Ovary (tissue), 9 donors: ENCODE results near the gene SAE1. TPM values are rescaled to one million over a fixed set of nuclear protein-coding genes. Genes with fewer than 3 reads are reported as not detected.
"Not testable (repeated sequence)": the region's sequence is repeated elsewhere in the genome, so short reads cannot be mapped to it uniquely, and the experiment has no call there.

Source experiments
- DNase-seq, 5 donors: peaks; one replicate each; pipeline ENCODE4 v3.0.0-alpha.2; 2019 to 2020
- H3K27ac ChIP-seq, 2 donors: fragments of 200-600 bp; one replicate each; pipeline versions ENCODE4 v1.5.1 to v1.8.0; 2019 to 2022
- H3K27me3 ChIP-seq: fragments of 200-600 bp; one replicate; pipeline ENCODE4 v1.8.0; 2022
- H3K36me3 ChIP-seq: fragments of 200-600 bp; sonication (generic); one replicate; pipeline ENCODE4 v1.5.1; 2019
- H3K4me1 ChIP-seq: one replicate; pipeline ENCODE4 v1.8.1; 2013; ENCODE audit warnings: mild to moderate bottlenecking, moderate library complexity; ENCODE audit not compliant: insufficient read depth
- H3K4me3 ChIP-seq: fragments of 200-600 bp; sonication (generic); one replicate; pipeline ENCODE4 v1.5.1; 2017
- H3K9me3 ChIP-seq, 2 donors: fragments of 200-600 bp in 1 of 2; sonication (generic) in 1 of 2; one replicate each; pipeline versions ENCODE4 v1.5.1 to v1.8.1; 2013 to 2019; ENCODE audit warnings: mild to moderate bottlenecking in 1 of 2, moderate library complexity in 1 of 2
- EP300 ChIP-seq: sonication (generic); formaldehyde crosslinking; IDR thresholded peaks from one replicate; pipeline ENCODE4 v1.6.1; 2017; ENCODE audit warnings: antibody characterized with exemption
- POLR2A ChIP-seq: fragments of 450-650 bp; IDR thresholded peaks from one replicate; pipeline ENCODE4 v1.6.1; 2017; ENCODE audit warnings: antibody characterized with exemption, mild to moderate bottlenecking, moderate library complexity
- WGBS, 3 donors: extraction: QIAGEN DNeasy Blood & Tissue Kit in 1 of 3; methylation state at CpG; one replicate each; pipeline versions ENCODE4 v1.1.5 to v1.1.7; 2013 to 2017; 5-methylcytosine and 5-hydroxymethylcytosine counted together
- intact Hi-C, 4 donors: fragments of 100-400 bp; cut with DNase I; formaldehyde crosslinking; loops; one replicate each; pipeline versions ENCODE4 v1.11.0 to v1.15.1; 2022 to 2023
- polyA plus RNA-seq, 2 donors: library from polyadenylated mRNA; stranded (reverse); fragments of 200-250 nt in 1 of 2; fragments of 350-450 nt in 1 of 2; fragmentation: Illumina TruSeq in 1 of 2; extraction: RNeasy Lipid Tissue Mini Kit (QIAGEN cat#74804) in 1 of 2; gene quantifications; one replicate each; pipeline ENCODE4 v1.2.3, GENCODE V29; 2013 to 2014
- total RNA-seq, 7 donors: library from RNA; depleted of rRNA in 2 of 7; stranded (reverse); fragments of >200 nt in 2 of 7; fragmentation: NEBNext Ultra II Directional in 3 of 7; extraction: Animal tissue kit (Norgen Biotek cat#: 25700) in 3 of 7; gene quantifications; one replicate each; pipeline versions ENCODE4 v1.1.0 to v1.2.4, GENCODE V29; 2016 to 2023
- TF ChIP-seq, protein P1 (sequence below), 3 donors: fragments of 450-650 bp in 2 of 3; fragments of 200-600 bp in 1 of 3; IDR thresholded peaks; one replicate each; pipeline versions ENCODE4 v1.5.1 to v1.8.0; 2016 to 2022; ENCODE audit warnings: antibody characterized with exemption in 3 of 3, mild to moderate bottlenecking in 1 of 3
- donor health status: DM: no; HTN: no; CAD: no; lungs with moderate emphysema.
- donor health status: DM: no; HTN: no; CAD: no.
- donor health status: Bipolar disorder and iron deficiency.
- donor health status: DM: yes; HTN: yes; CAD: no.
- donor health status: DM: no; HTN: no; CAD: no.
- donor health status: DM: yes; HTN: yes; CAD: no.

The SAE1 gene
- total and polyA plus RNA-seq, 9 donors: 25.5 to 138 (median 55.6) TPM

- no peak overlapping the region for H3K27ac ChIP-seq
- DNase-seq: no peak
- H3K4me3 ChIP-seq: no peak overlapping the region
- WGBS, 3 donors: 83 to 86% (median 85%) methylated on average over 31 of the region's 31 CpGs
- intact Hi-C loops: no loop called here
- H3K4me1 ChIP-seq: peaks cover 15% of the 10 kb centered on the region
- no peaks in the 10 kb centered on the region for H3K9me3 ChIP-seq
- H3K27me3 ChIP-seq: no peaks in the 10 kb centered on the region
- TF ChIP-seq, protein P1, sequence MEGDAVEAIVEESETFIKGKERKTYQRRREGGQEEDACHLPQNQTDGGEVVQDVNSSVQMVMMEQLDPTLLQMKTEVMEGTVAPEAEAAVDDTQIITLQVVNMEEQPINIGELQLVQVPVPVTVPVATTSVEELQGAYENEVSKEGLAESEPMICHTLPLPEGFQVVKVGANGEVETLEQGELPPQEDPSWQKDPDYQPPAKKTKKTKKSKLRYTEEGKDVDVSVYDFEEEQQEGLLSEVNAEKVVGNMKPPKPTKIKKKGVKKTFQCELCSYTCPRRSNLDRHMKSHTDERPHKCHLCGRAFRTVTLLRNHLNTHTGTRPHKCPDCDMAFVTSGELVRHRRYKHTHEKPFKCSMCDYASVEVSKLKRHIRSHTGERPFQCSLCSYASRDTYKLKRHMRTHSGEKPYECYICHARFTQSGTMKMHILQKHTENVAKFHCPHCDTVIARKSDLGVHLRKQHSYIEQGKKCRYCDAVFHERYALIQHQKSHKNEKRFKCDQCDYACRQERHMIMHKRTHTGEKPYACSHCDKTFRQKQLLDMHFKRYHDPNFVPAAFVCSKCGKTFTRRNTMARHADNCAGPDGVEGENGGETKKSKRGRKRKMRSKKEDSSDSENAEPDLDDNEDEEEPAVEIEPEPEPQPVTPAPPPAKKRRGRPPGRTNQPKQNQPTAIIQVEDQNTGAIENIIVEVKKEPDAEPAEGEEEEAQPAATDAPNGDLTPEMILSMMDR (IDR thresholded peaks at IDR 0.05): no peak
- no peak for TF ChIP-seq EP300
- TF ChIP-seq POLR2A: no peak
- H3K36me3 ChIP-seq: no peaks in the 10 kb centered on the region
These were observed 33.0 kb upstream of the SAE1 start for GRCh38 chr19:47097396-47098201.

DNA sequence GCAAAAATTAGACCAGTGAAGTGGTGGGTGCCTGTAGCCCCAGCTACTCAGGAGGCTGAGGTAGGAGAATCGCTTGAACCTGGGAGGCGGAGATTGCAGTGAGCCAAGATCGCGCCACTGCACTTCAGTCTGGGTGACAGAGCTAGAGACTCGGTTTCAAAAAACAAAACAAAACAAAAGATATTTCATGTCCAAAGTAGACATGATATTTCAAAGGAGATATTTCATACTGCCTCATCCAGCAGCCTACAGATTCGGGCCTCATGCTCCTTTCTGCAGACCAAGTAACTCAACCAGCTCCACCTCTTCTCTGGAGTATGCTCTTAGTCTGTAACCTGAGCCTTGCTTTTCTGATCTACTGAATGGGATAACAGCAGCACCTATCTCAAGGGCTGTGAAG lies 32.0 kb upstream of the SAE1 start:
- 91 to 95% (median 93%) methylated on average over 6 of the region's 6 CpGs for WGBS, 3 donors
- Histone ChIP-seq H3K27me3 (no peaks in the 10 kb centered on the region), H3K36me3 (no peaks in the 10 kb centered on the region), H3K4me1 (peaks cover 15% of the 10 kb centered on the region), H3K9me3 (no peaks in the 10 kb centered on the region), H3K4me3 (no peak overlapping the region), H3K27ac (no peak overlapping the region)
- intact Hi-C loops: no loop called here
- TF ChIP-seq POLR2A (no peak), EP300 (no peak)
- TF ChIP-seq, protein P1 (IDR thresholded peaks at IDR 0.05): no peak
- DNase-seq: no peak

- peaks cover 15% of the 10 kb centered on the region for H3K4me1 ChIP-seq
- 83 to 94% (median 93%) methylated on average over 6 of the region's 6 CpGs for WGBS, 3 donors
- DNase-seq: no peak
- intact Hi-C loops: no loop called here
- TF ChIP-seq POLR2A (no peak), EP300 (no peak)
- TF ChIP-seq, protein P1 (IDR thresholded peaks at IDR 0.05): no peak
- H3K27me3 ChIP-seq: no peaks in the 10 kb centered on the region
- no peak overlapping the region for H3K27ac ChIP-seq
- no peak overlapping the region for H3K4me3 ChIP-seq
- no peaks in the 10 kb centered on the region for H3K9me3 ChIP-seq
- H3K36me3 ChIP-seq: no peaks in the 10 kb centered on the region
These were observed 31.0 kb upstream of the SAE1 start for GRCh38 chr19:47099576-47100050.

GRCh38 chr19:47100290-47100689 lies 30.3 kb upstream of the SAE1 start:
- Histone ChIP-seq H3K36me3 (no peaks in the 10 kb centered on the region), H3K9me3 (no peaks in the 10 kb centered on the region), H3K4me3 (no peak overlapping the region), H3K27ac (no peak overlapping the region), H3K4me1 (peaks cover 11% of the 10 kb centered on the region), H3K27me3 (no peaks in the 10 kb centered on the region)
- intact Hi-C loops: no loop called here
- 96 to 99% (median 97%) methylated on average over 5 of the region's 5 CpGs for WGBS, 3 donors
- DNase-seq: no peak
- no peak for TF ChIP-seq POLR2A
- TF ChIP-seq, protein P1 (IDR thresholded peaks at IDR 0.05): no peak
- no peak for TF ChIP-seq EP300

GRCh38 chr19:47101116-47101515 lies 29.5 kb upstream of the SAE1 start:
- H3K9me3 ChIP-seq, H3K27me3 ChIP-seq, H3K27ac ChIP-seq, intact Hi-C loops, H3K36me3 ChIP-seq, DNase-seq, H3K4me1 ChIP-seq, H3K4me3 ChIP-seq: not testable (repeated sequence)
- 93 to 95% (median 94%) methylated on average over 4 of the region's 4 CpGs for WGBS, 3 donors
